ENCODE measurements around the gene ADARB2. TPM values are rescaled to one million over a fixed set of nuclear protein-coding genes. Genes with fewer than 3 reads are reported as not detected.
"Not testable (repeated sequence)": the region's sequence is repeated elsewhere in the genome, so short reads cannot be mapped to it uniquely, and the experiment has no call there.

ADARB2 gene
- total RNA-seq, 1 donor from 2014 or later: not detected

DNA sequence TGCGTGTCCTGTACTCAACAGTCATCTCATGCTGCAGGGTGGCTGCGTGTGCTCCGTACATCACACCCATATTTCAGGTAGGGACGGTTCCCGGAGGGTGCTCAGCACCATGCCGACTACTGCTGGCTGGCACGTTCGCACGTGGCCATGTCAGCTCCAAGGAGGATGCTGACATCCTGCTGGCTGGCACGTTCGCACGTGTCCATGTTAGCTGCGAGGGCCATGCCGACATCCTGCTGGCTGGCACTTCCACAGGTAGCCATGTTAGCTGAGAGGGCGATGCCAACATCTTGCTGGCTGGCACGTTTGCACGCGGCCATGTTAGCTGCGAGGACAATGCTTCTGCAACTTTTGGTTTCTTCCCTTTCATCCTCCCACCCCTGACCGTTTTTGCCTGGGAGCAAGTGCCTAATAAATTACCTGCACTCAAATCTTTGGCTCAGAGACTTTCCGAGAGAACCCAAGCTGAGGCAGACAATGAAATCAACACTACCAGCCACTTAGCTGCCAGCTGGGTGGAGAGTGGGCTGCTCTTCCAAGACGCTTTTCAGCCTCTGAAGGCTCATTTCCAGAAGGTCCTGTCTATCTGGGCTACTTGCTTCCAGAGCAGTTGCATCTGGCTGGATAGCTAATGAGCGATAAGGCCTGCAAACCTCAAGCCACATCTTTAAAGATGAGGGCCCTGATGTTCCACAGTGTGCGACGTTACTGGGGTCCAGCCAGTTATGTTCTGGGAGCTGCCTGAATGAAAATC, 576.6 kb downstream of the ADARB2 start:
- intact Hi-C loops (cut with DNase I): no loop called here
- DNase-seq: no peak

DNA sequence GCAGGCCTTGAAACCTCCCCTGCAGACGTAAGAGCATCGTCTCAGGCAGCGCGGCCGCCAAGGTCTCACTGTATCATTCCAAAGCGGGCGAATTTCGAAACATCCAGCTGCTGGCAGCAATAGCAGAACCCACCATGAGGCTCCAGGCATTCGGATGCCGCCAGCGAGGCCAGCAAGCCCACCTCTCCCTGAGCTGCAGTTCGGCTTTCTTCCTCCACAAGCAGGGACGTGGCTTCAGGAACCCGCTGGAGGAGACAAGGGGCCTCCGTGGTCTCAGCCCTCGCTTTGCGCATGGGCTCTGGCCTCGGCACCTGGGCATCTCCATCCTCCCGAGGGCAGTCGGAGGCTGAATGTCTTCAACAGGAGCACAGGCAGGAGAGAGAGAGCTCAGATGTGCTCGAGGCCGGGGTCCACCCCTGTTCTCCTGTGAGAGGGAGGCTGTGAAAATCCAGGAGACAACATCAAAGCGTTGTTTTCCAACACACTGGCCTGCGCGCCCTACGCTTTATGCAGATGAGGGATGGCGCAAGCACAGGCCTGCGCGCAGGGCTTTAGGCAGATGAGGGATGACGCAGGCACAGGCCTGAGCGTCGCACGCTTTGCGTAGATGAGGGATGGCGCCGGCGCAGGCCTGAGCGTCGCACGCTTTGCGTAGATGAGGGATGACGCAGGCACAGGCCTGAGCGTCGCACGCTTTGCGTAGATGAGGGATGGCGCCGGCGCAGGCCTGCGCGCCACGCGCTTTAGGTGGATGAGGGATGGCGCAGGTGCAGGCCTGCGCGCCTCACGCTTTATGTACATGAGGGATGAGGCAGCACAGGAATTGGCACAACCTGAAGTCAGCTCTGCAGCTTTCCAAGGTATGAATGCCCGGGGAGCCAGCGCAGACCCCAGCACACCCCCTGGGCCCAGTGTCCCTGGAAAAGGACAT, 577.9 kb downstream of the ADARB2 start:
- intact Hi-C loops (cut with DNase I): no loop called here
- DNase-seq: no peak
- ATAC-seq (ENCODE audit: poor library complexity): no peak

More for the DNA sequence above, 576.6 kb downstream of the ADARB2 start:
- no peak for ATAC-seq (ENCODE audit: poor library complexity)

GRCh38 chr10:1158536-1158935, 578.8 kb downstream of the ADARB2 start:
- ATAC-seq (ENCODE audit: poor library complexity); intact Hi-C loops (cut with DNase I); DNase-seq: not testable (repeated sequence)

DNA sequence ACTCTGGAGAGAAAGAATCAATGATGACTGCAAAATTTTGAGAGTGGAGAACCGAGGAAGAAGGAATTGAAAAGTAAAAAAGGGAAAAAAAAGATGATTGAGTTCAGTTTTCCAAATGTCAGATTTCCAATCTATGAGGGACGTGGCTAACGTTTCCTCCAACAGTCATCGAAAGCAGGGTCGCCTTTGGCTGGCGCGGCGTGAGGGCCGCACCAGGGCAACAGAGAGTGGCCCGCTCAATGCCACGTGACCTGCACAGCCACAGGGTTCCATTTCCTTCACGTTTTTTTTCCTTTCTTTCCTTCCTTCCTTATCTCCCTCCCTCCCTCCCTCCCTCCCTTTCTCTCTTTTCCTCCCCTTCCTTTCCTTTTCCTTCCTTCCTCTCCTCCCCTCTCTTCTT, 579.3 kb downstream of the ADARB2 start:
- intact Hi-C loops (cut with DNase I): no loop called here
- DNase-seq (no peak), ATAC-seq (ENCODE audit: poor library complexity) (no peak)

GRCh38 chr10:1157615-1157933, 579.8 kb downstream of the ADARB2 start:
- ATAC-seq (ENCODE audit: poor library complexity) (no peak), DNase-seq (no peak)
- intact Hi-C loops (cut with DNase I): no loop called here

DNA sequence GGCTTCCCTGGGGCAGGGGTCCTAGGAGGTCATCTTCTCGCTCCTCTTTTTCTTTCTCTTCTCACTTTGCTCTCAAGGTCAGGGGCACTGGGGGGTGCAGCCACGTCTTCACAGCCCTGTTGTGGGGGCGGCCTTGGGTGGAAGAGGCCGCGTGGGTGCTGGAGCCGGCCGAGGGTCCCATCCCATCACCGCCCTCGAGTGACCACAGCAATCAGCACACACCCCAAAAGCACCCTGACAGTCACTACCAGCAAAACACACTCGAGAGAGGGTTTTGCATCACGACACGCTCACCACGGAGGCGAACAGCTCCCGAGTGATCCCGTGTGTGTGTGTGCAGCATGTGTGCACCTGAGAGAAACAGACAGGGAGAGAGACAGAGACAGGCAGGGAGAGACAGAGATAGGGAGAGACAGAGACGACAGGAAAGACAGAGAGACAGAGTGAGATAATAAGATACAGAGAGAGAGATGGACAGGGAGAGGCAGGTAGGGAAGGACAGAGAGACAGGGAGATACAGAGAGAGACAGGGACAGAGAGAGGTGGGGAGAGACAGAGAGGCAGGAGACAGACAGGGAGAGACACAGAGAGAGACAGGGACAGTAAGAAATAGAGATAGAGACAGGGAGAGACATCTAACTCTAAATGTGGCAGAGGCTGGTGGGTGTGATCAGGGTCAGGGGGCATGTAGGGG, 580.3 kb downstream of the ADARB2 start:
- DNase-seq: no peak
- intact Hi-C loops (cut with DNase I): no loop called here
- ATAC-seq (ENCODE audit: poor library complexity): no peak

- intact Hi-C loops (cut with DNase I): no loop called here
- ATAC-seq (ENCODE audit: poor library complexity) (no peak), DNase-seq (no peak)
These were observed 580.8 kb downstream of the ADARB2 start for GRCh38 chr10:1156616-1156886.

DNA sequence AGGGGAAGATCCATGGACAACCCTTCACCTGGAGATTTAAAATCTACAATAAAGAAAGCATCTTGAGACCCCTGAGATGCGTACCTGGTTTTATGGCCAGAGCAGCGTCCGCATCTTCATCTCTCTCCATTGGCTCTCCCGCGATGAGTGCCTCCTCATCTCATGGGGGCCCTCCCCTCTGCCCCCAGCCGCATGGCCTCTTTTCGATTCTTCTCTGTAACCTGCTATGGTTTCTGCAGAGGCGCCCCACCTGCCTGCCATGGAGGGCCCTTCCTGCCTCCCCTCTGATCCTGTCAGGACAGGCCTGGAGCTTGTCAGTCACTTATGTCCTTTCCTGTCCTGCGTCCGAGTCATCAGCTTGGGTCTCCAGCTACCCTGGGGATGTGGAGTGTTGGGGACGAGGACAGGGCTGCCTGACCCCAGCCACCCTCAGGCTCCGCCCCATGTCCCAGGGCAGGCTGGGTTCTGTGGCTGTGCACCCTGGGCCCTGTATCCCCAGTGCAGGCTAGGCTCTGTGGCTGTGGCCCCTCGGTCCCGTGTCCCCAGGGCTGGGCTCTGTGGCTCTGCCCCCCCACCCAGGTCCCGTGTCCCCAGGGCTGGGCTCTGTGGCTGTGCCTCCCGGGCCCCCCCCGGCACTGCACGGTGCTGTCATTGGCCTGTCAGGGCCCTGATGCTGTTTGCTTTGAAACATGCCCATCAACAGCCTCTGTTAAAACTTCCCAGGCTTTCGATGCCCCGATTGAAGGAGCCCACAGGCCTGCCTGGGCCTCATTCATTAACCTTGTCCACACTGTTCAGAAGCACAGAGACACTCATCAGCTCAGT, 581.3 kb downstream of the ADARB2 start:
- intact Hi-C loops (cut with DNase I): no loop called here
- DNase-seq (no peak), ATAC-seq (ENCODE audit: poor library complexity) (no peak)

DNA sequence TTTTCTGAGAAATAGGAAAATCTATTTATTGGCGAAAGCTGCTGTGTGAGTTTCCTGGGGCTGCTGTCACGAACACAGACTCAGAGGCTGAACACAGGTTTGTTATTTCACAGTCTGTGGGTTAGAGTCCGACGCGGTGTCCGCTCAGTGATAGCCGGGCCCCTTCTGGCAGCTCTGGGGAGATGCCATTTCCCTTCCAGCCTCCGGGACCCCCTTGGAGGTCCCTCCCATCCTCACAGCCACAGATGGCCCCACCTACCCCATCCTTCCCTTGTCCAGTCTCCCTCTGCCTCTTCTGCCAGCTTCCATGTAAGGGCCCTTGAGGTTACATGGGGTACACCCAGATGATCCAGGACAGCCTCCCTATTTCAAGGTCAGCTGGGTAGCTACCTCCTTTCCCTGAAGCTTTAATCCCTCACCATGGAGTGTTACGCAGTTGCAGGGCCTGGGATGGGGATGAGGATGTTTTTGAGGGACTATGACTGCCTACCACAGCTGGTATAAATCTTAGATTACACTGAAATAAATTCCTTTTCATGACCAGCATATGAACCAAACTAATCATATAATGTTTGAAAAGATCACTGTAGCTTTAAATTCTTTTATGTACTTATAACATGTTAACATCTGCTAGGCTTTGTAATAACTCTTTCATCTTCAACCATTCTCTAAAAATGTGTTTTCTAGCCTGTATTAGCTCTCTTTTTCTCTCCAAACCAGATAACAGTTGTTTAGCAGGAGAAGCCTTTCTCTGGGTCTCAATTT, 582.6 kb downstream of the ADARB2 start:
- intact Hi-C loops (cut with DNase I): no loop called here
- ATAC-seq (ENCODE audit: poor library complexity) (no peak), DNase-seq (no peak)

DNA sequence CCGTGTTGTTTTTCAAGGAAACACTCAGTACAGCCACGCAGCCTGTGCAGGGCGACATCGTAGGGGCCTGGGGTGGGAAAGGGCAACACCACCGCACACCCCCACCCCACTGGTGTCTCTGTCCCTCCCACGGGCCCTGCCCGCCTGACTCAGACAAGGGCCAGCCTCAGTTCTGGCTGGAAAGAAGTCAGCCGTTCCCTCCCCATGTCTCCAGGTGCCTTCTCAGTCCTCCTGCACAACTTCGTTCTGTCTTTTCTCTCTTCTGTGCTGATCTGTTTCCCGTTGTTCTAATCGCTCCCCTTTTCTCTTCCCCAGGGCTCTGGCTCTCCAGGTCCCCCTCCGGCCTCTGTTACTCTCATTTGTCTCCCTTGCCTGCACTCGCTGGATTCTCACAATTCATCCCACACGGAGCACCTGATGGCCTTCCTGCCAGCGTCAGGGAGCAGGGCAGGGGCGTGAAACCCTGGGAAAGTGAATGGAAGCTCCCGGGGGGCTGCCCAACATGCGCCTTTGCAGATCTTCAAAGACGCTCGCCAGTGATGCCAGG, 583.4 kb downstream of the ADARB2 start:
- no peak for DNase-seq
- no peak for ATAC-seq (ENCODE audit: poor library complexity)
- intact Hi-C loops (cut with DNase I): no loop called here

GRCh38 chr10:1153251-1153763, 584.0 kb downstream of the ADARB2 start:
- DNase-seq (no peak), ATAC-seq (ENCODE audit: poor library complexity) (no peak)
- intact Hi-C loops (cut with DNase I): no loop called here

DNA sequence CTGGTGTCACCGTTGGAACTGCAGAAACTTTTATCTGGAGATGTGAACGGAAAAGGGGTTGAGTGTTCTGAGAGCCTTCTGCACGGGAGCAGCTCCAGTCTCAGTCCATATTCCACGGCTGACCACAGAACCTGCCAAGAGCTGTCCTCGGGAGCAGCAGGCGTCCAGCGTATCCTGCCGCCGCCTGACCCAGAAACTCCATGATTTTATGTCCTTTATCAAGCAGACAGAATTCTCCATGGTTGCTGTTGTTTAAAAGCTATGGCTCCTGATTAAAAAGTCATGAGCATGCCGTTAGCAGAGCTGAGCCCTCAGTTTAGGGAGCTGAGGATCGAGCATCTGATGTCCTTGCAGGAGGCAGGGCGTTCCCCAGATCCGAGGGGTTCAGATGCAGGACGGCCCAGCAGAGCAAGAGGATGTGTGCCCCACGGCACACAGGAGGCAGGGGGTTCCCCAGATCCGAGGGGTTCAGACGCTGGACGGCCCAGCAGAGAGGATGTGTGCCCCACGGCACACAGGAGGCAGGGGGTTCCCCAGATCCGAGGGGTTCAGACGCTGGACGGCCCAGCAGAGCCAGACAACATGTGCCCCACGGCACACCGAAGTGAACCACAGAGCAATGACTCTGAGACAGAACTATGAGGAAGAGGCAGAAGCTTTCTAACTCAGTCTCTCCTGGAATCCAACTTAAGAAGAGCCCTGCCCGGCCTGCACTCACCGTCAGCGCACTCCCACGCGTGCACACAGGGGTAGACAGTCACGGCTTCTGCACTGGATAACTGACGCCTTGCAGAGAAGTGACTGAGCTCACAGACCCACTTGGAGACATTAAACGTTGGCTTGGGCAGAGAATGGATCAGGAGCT, 584.7 kb downstream of the ADARB2 start:
- intact Hi-C loops (cut with DNase I): no loop called here
- no peak for DNase-seq
- ATAC-seq (ENCODE audit: poor library complexity): no peak

- intact Hi-C loops (cut with DNase I): no loop called here
- no peak for ATAC-seq (ENCODE audit: poor library complexity)
These were observed 586.0 kb downstream of the ADARB2 start for GRCh38 chr10:1151076-1152033.

DNA sequence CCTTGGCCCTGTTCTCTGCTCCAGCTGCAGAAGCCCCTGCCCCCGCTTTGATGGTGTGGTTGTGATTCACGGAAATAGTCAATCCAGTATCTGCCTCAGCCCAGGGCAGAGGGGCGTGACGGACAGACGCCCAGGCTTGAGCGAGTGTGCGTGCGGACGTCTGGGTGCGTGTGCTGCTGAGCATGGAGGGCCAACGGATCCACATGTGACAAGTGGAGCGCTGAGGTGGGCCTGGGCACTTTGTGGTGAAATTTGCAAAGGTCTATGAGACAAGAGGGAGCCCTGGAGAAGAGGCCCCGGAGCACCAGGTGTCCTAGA, 586.7 kb downstream of the ADARB2 start:
- ATAC-seq (ENCODE audit: poor library complexity) (peak; percentile 16), DNase-seq (no peak)
- intact Hi-C loops (cut with DNase I): no loop called here

More at GRCh38 chr10:1151076-1152033, 586.0 kb downstream of the ADARB2 start:
- DNase-seq: no peak

DNA sequence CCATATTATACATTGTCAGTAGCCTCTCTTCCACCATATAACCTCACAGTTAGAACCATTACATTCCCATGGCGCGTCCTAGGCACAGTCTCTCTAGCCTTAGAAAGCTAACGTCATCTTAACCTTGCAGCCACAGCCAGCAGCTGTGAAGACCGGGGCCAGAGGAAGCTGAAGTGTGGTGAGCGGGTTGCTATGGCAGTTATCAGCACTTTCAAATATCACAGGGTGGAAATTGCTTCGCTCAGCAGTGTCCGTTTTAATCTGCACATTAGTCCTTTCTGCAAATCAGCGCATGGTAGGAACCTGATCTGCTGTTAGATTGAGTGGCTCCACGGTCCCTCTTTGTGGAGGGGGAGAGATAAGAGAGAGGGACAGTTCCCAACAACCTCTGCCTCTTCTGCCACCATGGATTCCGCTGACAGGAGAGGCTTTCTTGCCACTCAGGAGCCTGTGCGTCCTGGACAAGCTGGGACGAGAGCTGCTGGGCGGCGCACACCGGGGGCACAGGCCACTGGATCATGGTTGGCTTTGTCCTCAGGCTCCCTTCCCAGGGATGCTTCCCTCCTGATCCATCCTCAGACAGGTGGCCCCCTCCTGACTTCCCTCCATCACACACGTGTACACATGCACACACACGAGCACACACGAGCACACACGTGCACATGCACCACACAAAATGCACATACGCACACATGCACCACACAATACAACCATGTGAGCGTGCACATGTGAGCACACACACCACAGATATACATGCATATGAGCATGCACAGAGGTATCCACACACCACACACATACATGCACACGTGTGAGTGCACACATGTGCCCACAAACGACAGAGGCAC, 587.3 kb downstream of the ADARB2 start:
- ATAC-seq (ENCODE audit: poor library complexity) (peak; percentile 93), DNase-seq (peak; percentile 60)
- intact Hi-C loops (cut with DNase I): no loop called here
